SIG-M5 (cell line): ENCODE measurements around the gene LIMA1.
"Not testable (repeated sequence)": the region's sequence is repeated elsewhere in the genome, so short reads cannot be mapped to it uniquely, and the experiment has no call there.

Experiments used
- DNase-seq: peaks from one replicate; lab custom pipeline; 2025; lab: John Stamatoyannopoulos, UW

LIMA1 gene

GRCh38 chr12:50247665-50248064 is 35.7 kb downstream of the LIMA1 start:
- not testable (repeated sequence) for DNase-seq

DNA sequence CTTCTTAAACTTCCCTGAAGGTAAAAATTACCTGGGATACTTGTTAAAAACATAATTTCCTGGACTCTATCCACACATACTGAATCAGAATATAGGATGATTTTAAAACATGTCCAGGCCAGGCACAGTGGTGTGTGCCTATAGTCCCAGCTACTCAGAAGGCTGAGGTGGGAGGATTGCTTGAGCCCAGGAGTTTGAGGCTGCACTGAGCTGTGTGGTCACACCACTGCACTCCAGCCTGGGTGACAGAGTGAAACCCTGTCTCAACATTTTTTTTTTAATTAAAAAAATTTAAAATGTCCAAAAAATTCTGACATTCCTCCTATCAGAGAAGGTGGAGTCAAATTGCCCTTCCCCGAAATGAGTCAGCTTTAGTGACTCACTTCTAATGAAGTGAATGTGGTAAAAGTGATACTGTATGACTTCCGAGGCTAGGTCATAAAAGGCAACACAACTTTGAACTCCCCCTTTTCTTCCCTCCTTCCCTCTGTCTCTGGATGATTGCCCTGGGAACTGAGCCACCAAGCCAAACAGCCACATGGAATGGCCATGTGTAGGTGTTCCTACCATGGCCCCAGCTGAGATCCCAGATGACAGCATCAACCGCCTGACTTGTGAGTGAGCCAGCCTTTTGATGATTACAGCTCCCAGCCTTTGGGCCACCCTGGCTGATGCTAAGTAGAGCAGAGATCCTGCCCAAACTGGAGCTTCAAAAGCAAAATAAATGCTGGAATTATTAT is 36.3 kb downstream of the LIMA1 start:
- no peak for DNase-seq

DNA sequence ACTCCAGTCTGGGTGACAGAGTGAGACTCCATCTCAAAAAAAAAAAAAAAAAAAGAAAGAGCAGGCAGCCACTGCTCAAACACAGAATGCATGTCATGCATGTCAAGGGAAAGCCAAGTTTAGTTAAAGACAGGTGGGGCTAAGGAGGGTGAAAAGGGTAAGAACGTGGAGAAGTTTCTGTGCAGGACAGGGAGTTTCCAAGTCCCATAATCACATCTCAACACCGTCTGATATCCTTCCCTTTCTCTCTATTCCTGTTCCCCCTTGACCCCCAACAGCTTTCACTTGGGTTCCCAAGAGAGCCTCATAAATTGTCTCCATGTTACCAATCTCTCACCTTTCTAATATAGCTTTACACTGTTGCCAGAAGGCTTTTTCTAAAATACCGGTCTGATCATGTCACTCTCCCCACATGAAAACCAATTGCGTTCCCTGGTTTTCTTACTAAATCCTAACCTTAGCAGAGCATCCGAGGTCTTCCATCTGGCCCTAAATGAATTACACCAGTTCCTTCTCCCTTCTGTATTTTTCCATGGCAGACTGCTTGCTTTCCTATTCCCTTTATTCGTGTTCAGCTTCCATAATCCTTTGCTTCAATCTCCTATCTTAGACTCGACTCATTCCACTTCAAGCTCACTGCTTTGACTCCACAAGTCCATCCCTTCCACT is 37.0 kb downstream of the LIMA1 start:
- no peak for DNase-seq

GRCh38 chr12:50243507-50243906 is 39.8 kb downstream of the LIMA1 start:
- no peak for DNase-seq

DNA sequence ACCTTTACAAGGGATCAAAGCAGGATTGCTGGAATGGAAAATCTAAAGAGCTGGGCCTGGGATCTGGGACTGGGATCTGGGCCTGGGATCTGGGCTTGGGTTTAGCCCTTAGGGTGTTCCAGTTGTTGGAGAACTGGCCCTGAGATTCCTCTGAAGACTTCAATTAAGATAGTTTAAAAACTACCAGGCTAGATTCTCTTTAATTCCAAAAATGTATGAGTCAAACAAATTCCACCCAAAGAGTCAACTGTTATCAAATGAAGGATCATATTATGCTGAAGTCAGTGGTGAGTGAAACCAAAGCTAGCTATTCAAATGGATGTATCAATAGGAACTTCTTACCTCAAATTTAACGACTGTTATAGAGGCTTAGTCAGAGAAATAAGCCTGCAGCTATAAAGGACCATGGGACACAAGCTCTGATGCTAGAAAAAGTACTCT is 40.5 kb downstream of the LIMA1 start:
- no peak for DNase-seq

- DNase-seq: no peak
Observed at GRCh38 chr12:50241178-50241577, 42.1 kb downstream of the LIMA1 start.

- DNase-seq: no peak
Observed at GRCh38 chr12:50240792-50241114, 42.6 kb downstream of the LIMA1 start.

DNA sequence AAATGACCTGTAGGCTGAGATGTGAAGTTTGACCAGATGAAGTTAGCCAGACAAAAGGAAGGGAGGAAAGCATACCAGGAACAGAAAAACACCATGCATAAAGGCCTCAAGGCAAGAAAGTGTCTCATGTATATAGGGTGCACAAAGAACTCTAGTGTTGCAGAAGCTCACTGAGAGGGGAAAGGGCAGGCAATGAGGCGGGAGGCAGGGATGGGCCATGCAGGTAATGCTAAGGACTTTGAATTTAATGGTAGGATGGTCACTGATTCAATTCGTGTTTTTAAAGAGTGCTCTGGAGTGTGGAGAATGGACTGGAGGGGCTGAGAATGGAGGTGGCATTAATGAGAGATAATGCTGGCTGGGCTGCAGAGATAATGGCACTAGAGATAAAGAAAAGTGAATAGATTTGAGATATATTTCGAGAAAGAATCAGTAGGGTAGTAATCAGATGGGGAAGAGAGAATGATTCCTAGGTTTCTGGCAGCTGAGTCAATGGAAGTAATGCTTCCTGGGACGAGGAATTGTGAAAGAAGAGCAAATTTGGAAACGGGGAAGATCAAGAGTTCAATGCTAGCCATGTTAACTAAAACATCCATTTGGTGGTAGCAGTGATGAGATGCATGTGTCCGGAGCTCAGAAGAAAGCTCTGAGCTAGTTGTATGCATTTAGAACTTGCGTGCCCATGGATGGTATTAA is 43.1 kb downstream of the LIMA1 start:
- no peak for DNase-seq

- DNase-seq: no peak
Observed at GRCh38 chr12:50239355-50239891, 43.9 kb downstream of the LIMA1 start.

DNA sequence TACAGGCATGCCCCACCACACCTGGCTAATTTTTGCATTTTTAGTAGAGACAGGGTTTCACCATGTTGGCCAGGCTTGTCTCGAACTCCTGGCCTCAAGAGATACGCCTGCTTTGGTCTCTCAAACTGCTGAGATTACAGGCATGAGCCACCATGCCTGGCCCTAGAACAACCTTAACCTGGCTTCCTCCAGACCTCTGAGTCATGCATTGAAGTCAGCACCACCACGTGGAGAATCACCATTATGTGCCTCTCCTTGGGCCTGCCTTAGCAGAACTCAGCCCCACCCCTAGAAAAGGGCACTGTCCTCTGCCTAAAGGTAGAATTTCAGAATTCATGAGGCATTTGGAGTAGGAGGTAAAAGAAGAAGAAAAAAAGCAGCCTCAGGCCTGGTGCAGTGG is 49.0 kb downstream of the LIMA1 start:
- DNase-seq: no peak

DNA sequence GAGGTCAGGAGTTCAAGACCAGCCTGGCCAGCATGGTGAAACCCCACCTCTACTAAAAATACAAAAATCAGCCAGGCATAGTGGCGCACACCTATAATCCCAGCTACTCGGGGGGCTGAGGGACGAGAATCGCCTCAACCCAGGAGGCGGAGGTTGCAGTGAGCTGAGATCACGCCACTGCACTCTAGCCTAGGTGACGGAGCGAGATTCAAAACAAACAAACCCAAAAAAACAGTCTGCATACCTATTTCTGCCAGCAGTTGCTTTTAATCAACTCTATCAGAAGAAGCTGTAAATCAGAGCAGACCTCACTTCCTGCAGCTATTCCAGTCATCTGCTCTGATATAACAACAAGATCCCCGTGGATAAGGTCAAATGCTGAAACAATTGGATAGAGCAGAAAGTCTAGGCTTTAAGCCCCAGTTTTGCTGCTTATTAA is 50.5 kb downstream of the LIMA1 start:
- DNase-seq: no peak

GRCh38 chr12:50232206-50232605 is 51.1 kb downstream of the LIMA1 start:
- DNase-seq: no peak

DNA sequence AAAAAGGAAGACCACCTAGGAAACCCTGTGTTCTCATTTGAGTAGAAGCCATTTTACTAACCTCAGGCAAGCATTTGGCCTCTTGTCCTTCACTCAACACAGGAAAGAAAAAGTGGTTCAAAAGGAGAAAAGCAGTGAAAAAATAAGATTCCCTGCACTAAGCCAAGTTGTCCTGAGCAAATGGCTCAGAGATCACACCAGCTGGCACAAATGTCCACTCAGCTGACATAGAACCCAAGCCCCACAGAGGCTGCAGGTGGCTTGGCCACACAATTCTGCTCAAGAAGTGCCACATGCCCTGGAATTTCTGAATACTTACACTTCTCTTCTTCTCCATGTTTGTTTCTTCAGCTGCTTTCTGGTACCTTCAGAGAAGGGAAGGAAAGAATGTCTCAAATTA is 52.0 kb downstream of the LIMA1 start:
- DNase-seq: no peak

- no peak for DNase-seq
Observed at GRCh38 chr12:50230217-50230616, 53.1 kb downstream of the LIMA1 start.

GRCh38 chr12:50224026-50224692 is 59.2 kb downstream of the LIMA1 start:
- DNase-seq: no peak

- DNase-seq: no peak
Observed at GRCh38 chr12:50222275-50222783, 61.0 kb downstream of the LIMA1 start.

GRCh38 chr12:50221228-50222008 is 61.9 kb downstream of the LIMA1 start:
- DNase-seq: no peak

GRCh38 chr12:50220363-50220995 is 62.8 kb downstream of the LIMA1 start:
- DNase-seq: no peak

- DNase-seq: no peak
Observed at GRCh38 chr12:50219544-50219943, 63.8 kb downstream of the LIMA1 start.

- not testable (repeated sequence) for DNase-seq
Observed at GRCh38 chr12:50219001-50219400, 64.3 kb downstream of the LIMA1 start.

- no peak for DNase-seq
Observed at GRCh38 chr12:50218386-50218785, 64.9 kb downstream of the LIMA1 start.
